ENCODE measurements around the gene XPC.

XPC gene

GRCh38 chr3:14139771-14140170, 38.6 kb downstream of the XPC start:
- CTCF ChIA-PET = interaction anchor here (0.6 kb wide), 1 partner anchor 56 kb away, joined by 3 read pairs; no protein-coding TSS in a partner anchor
- Histone ChIP-seq H3K36me3 (ENCODE audit: control insufficient read depth in 2 of 2, insufficient read depth in 1 of 2, low read length in 2 of 2) (peaks cover 0 to 81% of the 10 kb centered on the region in 2 experiments; a peak in 1 of 3 replicates), H3K27ac (ENCODE audit: extremely low read depth, low read depth, low read length) (no peak overlapping the region), H3K4me3 (ENCODE audit: low read depth, low read length) (no peak overlapping the region), H3K9me3 (ENCODE audit: control insufficient read depth, insufficient read depth, low read depth, low read length) (no peaks in the 10 kb centered on the region), H3K4me1 (ENCODE audit: control insufficient read depth, insufficient read depth, low read length) (peaks cover 5% of the 10 kb centered on the region)
- TF ChIP-seq ZNF555 (tag by site-specific recombination; conservative IDR thresholded peaks at IDR 0.05) (no peak), ZBTB17 (tag by site-specific recombination; IDR thresholded peaks at IDR 0.05) (peak; percentile 29; the same call in 1 of the 2 replicates)
- POLR2A ChIA-PET = interaction anchor here (1.2 kb wide), 1 partner anchor 14 kb away, joined by 5 read pairs; no protein-coding TSS in a partner anchor

GRCh38 chr3:14138878-14139655, 39.3 kb downstream of the XPC start:
- Histone ChIP-seq H3K9me3 (ENCODE audit: control insufficient read depth, insufficient read depth, low read depth, low read length) (no peaks in the 10 kb centered on the region), H3K4me1 (ENCODE audit: control insufficient read depth, insufficient read depth, low read length) (peaks cover under 1% of the 10 kb centered on the region; the same call in 1 of the 2 replicates), H3K4me3 (ENCODE audit: low read depth, low read length) (no peak overlapping the region), H3K36me3 (ENCODE audit: control insufficient read depth in 2 of 2, insufficient read depth in 1 of 2, low read length in 2 of 2) (peaks cover 0 to 88% of the 10 kb centered on the region in 2 experiments; a peak in 1 of 3 replicates), H3K27ac (ENCODE audit: extremely low read depth, low read depth, low read length) (no peak overlapping the region)
- POLR2A ChIA-PET = interaction anchor here (1.2 to 5.4 kb wide), 2 partner anchors 13 to 14 kb away, joined by 5 to 20 read pairs; partner anchors contain the start of genes CHCHD4 and TMEM43
- no peak for TF ChIP-seq ZBTB49 (tag by site-specific recombination; IDR thresholded peaks at IDR 0.05; ENCODE audit: low read depth)
- no peak for TF ChIP-seq ZNF626 (tag by site-specific recombination; IDR thresholded peaks at IDR 0.05)
- TF ChIP-seq ZNF280C (tag by site-specific recombination; IDR thresholded peaks at IDR 0.05) = no peak
- TF ChIP-seq PATZ1 (tag by site-specific recombination; IDR thresholded peaks at IDR 0.05) = no peak
- TF ChIP-seq ZNF202 (tag by site-specific recombination; IDR thresholded peaks at IDR 0.05; ENCODE audit: borderline replicate concordance) = no peak
- no peak for TF ChIP-seq ZNF707 (tag by site-specific recombination; IDR thresholded peaks at IDR 0.05)
- TF ChIP-seq RBAK (tag by site-specific recombination; IDR thresholded peaks at IDR 0.05) = no peak
- TF ChIP-seq ZNF501 (tag by site-specific recombination; IDR thresholded peaks at IDR 0.05) = no peak
- TF ChIP-seq ZBTB48 (tag by site-specific recombination; IDR thresholded peaks at IDR 0.05) = no peak
- TF ChIP-seq ZBTB21 (tag by site-specific recombination; IDR thresholded peaks at IDR 0.05) = no peak
- TF ChIP-seq ZNF416 (tag by site-specific recombination; IDR thresholded peaks at IDR 0.05) = no peak
- TF ChIP-seq ZNF629 (tag by site-specific recombination; IDR thresholded peaks at IDR 0.05) = no peak
- TF ChIP-seq ZNF48 (tag by site-specific recombination; IDR thresholded peaks at IDR 0.05) = no peak
- TF ChIP-seq ZNF292 (tag by site-specific recombination; IDR thresholded peaks at IDR 0.05; ENCODE audit: borderline replicate concordance, low read depth) = no peak
- no peak for TF ChIP-seq ZBTB7A (tag by site-specific recombination; IDR thresholded peaks at IDR 0.05; ENCODE audit: low read depth)
- no peak for TF ChIP-seq ZNF596 (tag by site-specific recombination; IDR thresholded peaks at IDR 0.05)
- TF ChIP-seq PRDM6 (tag by site-specific recombination; IDR thresholded peaks at IDR 0.05) = no peak
- no peak for TF ChIP-seq WT1 (tag by site-specific recombination; IDR thresholded peaks at IDR 0.05)
- TF ChIP-seq IKZF3 (tag by site-specific recombination; IDR thresholded peaks at IDR 0.05) = no peak
- no peak for TF ChIP-seq ZNF473 (tag by site-specific recombination; IDR thresholded peaks at IDR 0.05)
- CTCF ChIA-PET = interaction anchor here (0.6 kb wide), 1 partner anchor 57 kb away, joined by 3 read pairs; no protein-coding TSS in a partner anchor

Measured in HEK293 (cell line).